Stimulated activated CD4-positive, alpha-beta T cell treated with anti-CD3 and anti-CD28 coated beads, Interleukin-2, amount 100 ng/mL, for 48 hours (primary cell): ENCODE data around the gene JKAMP.
"Not testable (repeated sequence)": the region's sequence is repeated elsewhere in the genome, so short reads cannot be mapped to it uniquely, and the experiment has no call there.

ENCODE experiments used
- DNase-seq, 2 donors: peaks; one replicate each; pipeline ENCODE4 v3.0.0-alpha.2; 2020

JKAMP gene, protein sequence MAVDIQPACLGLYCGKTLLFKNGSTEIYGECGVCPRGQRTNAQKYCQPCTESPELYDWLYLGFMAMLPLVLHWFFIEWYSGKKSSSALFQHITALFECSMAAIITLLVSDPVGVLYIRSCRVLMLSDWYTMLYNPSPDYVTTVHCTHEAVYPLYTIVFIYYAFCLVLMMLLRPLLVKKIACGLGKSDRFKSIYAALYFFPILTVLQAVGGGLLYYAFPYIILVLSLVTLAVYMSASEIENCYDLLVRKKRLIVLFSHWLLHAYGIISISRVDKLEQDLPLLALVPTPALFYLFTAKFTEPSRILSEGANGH

DNA sequence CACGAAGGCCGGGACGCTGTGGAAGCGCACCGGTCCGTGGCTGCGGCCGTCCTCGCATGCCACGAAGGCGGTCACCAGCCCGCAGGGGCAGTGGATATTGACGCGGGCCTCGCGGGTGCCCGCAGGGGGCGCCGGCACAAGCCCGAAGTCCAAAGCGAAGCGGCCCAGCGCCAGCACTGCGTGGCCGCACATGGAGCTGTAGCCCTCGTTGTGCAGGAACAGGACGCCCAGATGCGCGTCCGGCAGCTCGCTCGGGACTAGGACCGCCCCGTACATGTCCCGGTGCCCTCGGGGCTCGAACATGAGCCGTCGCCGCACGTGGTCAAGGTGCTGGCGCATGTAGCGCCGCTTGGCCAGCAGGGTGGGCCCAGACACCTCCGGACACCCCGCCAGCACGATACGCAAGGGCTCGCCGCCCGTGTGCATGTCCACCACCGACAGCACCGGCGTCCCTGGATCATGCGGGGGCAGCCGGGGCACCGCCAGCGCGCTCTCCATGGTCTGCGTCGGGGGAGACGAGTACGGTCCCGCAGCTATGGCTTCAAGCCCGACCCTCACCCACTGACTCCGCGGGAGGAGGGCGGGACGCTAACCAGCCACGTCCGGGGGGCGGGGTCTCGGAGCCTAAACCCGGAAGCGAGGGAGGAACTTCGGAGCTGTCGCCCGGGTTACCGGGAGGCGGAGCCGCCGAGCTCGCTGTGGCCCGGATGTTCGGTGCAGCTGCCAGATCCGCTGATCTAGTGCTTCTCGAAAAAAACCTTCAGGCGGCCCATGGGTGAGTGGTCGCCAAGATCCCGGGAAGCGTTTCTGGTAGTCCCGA lies at the start of gene JKAMP, which contains the start of gene L3HYPDH:
Gene JKAMP (plus strand): TSS at position 699 of the 820 bp plus-strand sequence. CDS start 73 bp downstream, at position 772.
Gene L3HYPDH (minus strand): TSS at position 590 of the 820 bp plus-strand sequence. CDS start 92 bp downstream, at position 498.
- DNase-seq, result peak; percentile 97

DNA sequence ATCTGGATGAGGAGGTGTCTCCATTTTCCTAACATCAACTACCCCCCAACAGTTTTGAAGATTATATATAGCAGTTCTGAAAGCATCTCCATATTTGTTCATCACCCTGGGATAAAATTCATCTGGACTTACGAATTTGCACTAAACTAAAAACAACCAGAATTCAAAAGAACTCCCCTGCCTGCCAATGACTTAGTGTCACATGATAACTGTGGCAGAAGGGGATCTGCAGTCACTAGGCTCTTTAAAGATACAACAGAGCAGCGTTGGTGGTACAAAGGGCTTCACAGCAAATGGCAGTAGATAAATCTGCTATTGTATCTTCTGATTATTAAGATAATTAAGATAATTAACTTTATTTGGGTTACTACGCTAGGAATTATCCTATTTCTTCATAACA lies 49.2 kb upstream of the JKAMP start:
- no peak for DNase-seq

DNA sequence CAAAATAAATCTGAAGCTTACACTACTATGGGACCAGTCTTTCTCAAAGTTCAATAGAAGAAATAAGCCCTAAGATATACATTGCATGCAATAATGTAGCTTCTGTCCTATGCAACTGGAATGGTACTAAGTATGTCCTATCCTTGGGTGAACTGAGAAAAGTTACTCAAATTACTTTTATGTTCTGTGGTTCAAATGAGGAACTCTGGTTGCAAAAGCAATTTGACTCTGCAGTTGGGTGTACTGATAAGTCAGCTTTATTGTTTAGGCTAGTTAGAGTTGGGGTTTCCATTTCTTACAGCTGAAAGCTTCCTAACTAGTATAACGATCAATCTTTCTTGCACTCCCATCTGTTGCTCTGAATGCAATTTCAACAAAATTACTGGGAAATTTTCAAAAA lies 48.3 kb upstream of the JKAMP start:
- no peak for DNase-seq

DNA sequence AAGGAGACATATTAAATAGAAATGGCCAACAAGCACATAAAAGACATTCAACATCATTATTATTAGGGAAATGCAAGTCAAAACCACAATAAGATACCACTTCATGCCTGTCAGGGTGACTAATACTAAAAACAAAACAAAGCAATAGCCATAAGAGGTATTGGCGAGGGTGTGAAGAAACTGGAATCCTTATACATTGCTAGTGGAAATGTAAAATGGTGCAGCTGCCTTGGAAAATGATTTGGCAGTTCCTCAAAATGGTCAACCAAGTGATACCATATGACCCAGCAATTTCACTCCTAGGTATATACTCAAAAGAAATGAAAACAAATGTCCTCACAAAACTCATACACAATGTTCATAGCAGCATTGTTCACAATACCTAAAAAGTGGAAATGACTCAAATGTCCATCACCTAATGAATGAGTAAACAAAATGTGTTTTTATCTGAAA lies 46.1 kb upstream of the JKAMP start:
- no peak for DNase-seq

DNA sequence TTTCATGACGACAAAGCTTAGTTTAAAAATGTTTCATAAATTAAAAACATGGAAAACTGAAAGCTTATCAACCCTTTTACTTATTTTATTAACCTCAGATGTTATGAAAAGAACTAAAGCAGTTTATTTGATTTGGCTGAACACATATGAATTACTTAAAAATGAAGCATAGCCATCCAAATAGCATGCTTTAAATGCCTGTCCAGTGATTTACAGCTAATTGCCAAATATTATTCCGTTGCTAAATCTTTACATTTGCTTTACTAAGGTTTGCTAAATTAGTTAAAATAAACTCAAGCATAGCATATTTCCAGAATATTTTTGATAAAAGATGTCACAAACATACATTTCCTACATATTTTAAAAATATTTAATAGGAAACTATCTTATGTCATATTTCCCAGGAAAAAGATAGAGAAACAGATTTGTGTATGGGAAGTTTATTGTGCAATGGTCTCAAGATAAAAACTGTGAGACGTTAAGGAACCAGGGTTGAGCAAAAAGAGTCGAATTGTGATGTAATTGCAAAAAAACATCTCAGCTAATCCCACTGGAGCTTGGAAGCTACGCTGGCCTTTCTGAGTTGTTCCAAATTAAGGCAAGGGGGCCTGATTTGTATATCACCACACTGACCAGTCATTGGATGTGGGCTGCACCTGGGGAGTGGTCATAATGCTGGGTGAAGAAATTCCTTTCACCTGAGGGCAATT lies 44.9 kb upstream of the JKAMP start:
- no peak for DNase-seq

DNA sequence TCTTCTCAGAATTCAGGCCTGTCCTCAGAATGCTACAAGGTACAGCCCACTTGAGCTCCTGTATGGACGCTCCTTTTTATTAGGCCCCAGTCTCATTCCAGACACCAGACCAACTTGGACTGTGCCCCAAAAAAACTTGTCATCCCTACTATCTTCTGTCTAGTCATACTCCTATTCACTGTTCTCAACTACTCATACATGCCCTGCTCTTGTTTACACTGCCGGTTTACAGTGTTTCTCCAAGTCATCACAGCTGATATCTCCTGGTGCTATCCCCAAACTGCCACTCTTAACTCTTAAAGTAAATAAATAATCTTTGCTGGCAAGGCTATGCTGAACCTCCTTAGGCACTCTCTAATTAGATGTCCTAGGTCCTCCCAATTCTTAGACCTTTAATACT lies 35.6 kb upstream of the JKAMP start:
- DNase-seq, result not testable (repeated sequence)

DNA sequence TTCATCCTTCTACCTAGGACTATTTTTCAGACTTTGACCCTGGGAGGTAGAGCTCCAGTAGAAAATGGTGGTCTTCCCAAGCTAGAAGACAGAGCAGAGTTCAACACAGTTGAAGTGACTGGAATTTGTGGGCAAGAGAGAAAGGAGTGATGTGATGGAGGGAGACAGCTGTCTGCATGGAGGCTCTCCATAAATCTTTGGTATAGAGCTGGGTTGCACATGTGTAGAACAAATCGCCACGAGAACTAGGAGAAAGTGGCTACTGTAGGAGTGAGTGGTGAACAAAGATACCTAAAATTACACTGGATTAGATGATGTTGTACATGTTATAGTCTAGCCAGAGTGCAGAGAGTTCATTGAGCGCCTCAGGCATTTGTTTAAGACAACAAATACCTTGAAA lies 33.6 kb upstream of the JKAMP start:
- no peak for DNase-seq

DNA sequence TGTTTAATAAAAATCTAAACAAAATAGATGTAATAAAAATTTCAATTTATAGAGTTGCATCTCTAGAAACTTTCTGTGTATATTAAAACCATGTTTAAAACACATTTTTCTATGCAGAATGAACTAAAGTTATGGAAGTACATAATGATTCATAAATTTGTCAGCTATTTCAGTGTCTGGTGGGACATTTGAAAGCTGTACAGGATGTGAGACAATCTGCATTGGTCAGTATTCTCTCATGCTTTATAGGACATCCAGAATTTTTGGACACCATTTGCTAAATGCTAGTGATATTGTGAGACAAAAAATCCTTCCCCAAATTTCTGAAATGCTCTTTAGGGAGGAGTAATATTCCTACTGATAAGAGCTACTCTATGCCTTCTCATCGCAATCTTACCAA lies 32.5 kb upstream of the JKAMP start:
- DNase-seq, result no peak

DNA sequence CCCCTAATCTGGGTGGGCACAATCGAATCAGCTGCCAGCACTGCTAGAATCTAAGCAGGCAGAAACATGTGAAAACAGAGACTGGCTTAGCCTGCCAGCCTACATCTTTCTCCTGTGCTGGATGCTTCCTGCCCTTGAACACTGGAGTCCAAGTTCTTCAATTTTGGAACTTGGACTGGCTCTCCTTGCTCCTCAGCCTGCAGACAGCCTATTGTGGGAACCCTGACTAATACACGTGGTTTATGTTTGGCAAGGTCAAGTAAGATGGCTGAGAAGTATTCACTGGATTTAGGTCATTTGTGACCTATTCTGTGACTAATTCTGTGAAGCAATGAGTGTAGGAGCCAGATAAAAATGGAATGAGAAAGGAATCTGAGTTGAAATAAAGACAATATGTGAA lies 30.2 kb upstream of the JKAMP start:
- DNase-seq, result no peak

DNA sequence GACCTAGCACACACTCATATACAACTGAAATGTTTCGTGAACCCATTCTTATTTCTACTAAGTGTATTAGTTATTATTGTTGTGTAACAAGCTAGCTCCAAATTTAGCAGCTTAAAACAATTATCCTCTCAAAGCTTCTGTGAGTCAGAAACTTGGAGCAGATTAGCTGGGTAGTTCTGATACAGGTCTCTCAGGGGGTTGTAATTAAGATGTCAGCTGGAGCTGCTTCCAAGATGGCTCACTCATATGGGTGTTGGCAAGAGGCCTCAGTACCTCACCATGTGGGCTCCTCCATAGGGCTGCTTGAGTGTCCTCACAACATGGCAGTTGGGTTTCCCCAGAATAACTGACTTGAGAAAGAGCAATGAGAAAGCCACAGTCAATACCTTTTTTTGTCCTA lies 28.9 kb upstream of the JKAMP start:
- DNase-seq, result no peak

DNA sequence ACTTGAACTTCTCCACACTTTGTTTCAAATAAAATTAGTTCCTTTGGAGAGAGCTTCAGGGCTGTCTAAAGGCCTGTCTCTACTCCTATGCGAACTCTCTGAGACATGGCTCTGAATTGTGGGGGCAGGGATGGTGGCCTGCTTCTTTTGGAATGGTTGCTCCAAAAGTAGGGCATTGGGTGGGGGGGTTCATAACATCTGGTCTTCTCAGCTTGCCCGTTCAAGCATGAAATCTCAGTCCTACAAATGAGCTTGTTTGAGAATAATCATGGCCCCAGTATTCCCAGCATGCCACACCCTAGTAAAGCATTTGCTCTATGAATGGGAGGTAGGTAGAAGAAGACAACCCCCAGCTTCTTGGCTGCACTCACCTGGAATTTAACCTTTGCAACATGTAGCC lies 25.8 kb upstream of the JKAMP start:
- DNase-seq, result no peak

DNA sequence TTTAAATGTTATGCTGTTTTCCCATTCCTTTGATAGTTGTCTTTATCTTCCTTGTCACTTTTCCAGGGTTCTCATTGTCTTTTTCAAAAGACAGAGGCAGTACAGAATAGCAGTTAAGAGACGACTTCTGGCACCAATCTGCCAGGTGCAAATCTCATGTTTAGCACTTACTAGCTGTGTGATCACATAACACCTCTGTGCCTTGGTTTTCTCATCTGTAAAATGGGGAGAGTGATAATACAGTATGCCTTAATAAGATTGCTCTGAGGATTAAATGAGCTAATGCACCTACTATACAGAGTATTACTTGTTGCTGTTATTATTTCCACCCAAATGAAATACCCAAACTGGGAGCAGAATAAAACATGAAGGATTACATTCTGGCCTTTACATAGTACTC lies 23.9 kb upstream of the JKAMP start:
- no peak for DNase-seq

DNA sequence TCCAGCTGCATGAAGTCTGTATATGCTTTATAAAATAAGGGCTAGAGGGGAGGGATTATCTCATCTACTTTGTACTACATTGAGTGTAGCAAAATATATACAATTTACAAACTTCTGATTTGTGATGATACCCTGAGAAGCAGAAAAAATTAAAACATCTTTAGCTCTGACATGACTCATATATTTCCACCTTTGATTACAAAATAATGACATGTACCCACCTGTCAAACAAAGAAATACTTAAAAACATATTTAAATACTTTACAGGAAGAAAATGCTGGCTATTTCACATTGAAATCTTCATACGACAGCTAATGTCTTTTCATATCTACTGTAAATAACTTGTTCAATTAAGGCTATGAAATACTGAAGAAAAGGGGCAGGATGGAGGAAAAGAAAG lies 22.4 kb upstream of the JKAMP start:
- no peak for DNase-seq

DNA sequence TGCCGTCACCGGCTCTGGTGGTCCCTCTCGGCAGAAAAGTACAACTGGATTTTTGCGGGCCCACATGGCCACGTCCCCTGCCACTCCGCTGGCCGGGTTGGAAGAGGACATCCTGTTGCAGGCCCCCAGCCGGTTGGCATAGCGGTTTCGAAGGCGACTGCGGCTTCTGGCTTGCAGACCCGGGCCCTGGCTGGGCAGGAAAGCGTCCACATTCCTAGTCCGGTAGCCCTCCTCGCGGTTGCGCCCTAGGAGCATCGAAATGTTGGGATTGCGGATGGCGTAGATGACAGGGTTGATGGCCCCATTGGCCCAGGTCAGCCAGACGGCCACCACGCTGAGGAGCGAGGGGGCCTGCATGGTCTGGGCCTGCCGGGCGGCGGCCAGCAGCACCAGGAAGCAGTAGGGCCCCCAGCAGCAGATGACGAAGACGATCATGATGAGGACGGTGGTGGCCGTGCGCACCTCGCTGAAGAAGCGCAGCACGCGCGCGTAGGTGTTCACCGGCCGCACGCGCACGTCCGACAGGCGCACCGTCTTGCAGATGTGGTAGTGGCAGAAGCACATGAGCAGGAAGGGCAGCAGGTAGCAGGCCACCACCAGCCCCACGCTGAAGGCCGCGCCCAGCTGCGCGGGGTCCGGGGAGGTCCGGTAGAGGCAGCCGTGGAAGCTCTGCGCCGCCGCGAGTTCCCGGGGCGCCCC lies 20.4 kb upstream of the JKAMP start:
- DNase-seq, result peak; percentile 23 to 34

DNA sequence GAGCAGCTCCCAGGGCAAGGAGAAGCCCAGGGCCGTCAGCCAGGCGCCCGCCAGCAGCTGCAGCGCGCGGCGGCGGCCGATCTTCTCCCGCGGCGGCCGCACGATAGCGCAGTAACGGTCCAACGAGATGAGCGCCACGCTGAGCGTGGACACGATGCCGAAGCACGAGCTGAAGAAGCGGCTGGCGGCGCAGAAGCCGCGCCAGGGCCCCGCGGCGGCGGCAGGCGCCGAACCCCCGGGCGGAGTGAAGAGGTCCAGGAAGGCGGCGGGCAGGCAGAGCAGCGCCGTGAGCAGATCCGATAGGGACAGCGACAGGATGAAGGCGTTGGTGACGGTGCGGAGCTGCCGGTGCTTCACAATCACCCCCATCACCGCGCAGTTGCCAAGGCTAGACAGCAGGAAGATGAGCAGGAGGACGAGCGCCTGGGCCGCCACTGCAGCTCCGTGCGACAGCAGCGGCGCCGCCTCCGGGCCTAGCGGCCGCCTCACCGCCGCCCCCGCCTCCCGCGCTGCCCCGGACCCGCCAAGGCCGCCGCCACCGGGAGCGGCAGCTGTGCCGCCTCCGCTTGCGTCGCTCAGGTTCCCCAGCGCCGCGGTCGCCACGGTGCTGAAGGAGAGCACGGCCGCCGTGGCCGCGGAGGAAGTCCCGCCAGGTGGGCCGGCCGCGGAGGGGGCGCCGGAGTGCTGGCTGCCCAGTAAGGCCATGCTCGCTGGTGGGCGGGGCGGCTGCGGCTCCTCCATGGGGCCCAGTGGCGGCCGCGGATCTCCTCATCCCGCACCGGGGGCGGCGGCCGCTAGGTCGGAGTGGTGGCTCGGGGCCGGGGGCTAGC lies 19.6 kb upstream of the JKAMP start:
- DNase-seq, result peak; percentile 27 to 34

DNA sequence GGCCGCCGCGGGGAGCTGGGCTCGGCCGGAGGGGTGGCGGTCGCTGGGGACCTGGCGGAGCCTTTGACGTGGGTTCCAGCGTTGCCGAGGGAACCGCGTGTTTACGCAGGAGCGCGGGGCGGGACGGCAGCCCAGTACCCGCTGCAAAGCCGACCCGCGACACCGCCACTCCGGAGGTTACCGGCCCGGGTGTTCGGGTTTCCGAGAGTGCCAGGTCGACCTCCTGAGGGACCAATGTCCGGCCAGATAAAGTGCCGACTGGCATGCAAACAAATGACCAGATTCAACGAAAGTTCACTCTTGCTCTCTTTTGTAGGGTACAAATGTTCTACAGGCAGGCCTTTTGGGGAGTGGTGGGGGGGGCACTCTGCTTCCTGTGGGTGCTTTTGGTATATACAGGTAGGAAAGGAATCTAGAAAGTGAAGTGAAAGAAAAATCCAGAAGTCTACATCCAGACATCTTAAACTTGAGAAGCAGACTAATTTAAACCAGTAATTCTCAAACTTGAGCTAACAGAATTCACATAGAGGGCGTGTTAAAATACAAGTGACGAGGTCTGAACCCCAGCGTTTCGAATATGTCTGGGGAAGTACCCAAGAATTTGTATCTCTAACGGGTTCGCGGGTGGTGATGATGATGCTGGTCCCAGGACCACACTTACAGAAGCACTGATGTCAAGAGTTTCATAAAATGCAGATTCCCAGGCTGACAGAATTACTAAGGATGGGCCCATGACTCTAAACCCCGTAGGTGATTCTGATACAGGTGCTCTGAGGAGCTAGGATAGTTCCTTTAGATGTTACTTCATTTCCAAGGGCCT lies 18.8 kb upstream of the JKAMP start, which contains the start of gene GPR135:
Gene GPR135 (minus strand): TSS at position 65 of the 820 bp plus-strand sequence. CDS start 154 bp downstream, outside the sequence.
- DNase-seq, result peak; percentile 5 to 16

DNA sequence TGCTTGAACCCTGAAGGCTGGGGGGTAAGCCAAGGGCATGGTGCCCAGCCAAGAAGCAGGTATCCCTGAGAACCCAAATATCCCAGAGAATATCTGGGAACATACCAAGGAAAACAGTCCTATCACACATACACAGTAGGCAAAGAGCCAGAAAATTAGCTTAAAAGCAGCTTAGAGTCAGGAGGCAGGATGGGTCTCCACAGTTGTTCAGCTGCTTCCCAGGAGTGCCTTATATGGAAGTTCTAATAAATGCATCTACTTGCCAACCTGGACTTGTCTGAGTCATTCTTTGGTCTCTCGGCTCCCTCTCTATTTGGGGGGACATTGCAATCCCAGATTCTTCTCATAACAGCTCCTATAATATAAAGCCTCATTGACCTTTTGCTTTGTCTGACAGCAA lies 10.1 kb upstream of the JKAMP start:
- no peak for DNase-seq

DNA sequence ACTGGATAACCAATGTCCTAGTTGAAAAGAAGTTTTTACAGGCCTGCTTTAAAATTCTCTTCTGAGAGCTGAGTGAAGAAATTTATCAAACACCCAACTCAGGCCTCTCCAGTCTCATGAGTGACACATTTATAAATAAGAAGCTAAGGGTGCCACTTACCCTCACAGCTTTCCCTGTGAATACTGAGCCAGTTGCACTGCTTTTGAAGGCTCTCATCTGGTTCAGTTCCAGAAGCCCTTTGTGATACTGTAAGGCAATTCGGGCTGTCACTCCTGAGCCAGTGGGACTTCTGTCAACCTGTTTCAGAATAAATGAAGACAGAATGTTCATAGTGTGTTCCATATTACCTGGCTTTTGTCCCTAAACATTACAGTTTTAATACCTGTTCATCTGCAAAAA lies 8.6 kb upstream of the JKAMP start:
- DNase-seq, result no peak

DNA sequence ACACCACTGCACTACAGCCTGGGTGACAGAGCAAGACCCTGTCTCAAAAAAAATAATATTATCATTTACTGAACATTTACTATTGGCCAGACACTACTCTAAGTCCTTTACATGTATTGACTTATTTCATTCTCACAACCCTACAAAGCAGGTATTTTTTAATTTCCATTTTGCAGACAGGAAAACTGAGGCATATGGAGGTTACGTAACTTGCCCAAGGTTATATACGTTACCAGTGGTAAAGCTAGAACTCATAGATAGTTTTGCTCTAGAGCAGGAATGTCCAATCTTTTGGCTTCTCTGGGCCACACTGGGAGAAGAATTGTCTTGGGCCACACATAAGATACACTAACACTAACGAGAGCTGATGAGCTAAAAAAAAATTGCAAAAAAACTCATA lies 5.8 kb upstream of the JKAMP start:
- no peak for DNase-seq

DNA sequence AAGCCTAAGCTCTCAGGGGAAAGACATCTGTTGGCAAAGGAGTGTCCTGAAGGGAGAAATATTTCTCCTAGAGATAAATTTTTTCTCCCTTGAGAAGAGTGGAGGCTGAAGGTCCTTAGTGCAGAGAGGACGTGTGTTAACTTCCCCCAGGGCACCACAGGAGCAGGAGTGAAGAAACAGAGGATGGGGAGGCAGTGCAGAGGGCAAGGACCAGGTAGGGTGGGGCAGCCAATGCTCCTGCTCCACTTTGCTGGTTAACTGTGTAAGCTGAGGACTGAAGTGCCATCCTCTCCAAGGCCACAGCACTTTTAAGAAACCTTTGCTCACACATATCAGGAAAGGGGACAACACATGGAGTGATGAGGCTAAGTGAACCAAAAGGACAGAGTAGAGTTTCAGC lies 4.2 kb upstream of the JKAMP start:
- no peak for DNase-seq

DNA sequence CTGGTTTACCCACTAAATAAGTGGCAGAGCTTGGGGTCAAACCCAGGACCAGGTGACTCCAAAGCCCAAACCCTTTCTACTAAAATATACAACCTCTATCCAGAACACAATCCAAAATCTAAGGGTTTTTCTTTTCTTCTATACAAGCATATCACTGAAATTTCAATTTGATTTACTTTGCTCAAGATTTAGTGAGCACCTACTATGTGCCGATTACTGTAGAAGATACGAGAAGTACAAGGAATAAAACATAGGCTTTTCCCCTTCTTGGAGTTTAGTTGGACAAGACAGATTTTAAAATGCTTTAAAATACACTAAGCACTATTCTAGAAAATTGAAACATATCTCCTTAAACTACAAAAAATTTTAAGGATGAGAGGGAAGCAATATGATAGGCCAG lies 2.9 kb upstream of the JKAMP start:
- no peak for DNase-seq
